ENCODE results near the gene ZDHHC11B.

The ZDHHC11B gene

GRCh38 chr5:676699-677076, 107.8 kb downstream of the ZDHHC11B start:
- Histone ChIP-seq H3K9me3 (ENCODE audit: control insufficient read depth, insufficient read depth, low read length) (no peaks in the 10 kb centered on the region), H3K27ac (ENCODE audit: low read depth, low read length) (no peak overlapping the region), H3K9me2 (replicated peaks; ENCODE audit: control insufficient read depth, low read length) (no peaks in the 10 kb centered on the region), H3K4me2 (ENCODE audit: low read length) (no peak overlapping the region), H3K36me3 (ENCODE audit: control insufficient read depth, low read length) (no peaks in the 10 kb centered on the region), H3F3A (ENCODE audit: control insufficient read depth, insufficient read depth) (no peaks in the 10 kb centered on the region), H3K4me3 (ENCODE audit: low read length) (no peak overlapping the region), H4K20me1 (ENCODE audit: control insufficient read depth, insufficient read depth, low read depth, low read length) (peaks cover 5% of the 10 kb centered on the region), H3K27me3 (ENCODE audit: control insufficient read depth, low read length) (peaks cover 13% of the 10 kb centered on the region), H3K79me2 (ENCODE audit: control insufficient read depth, low read length) (no peaks in the 10 kb centered on the region), H3K4me1 (ENCODE audit: control insufficient read depth, low read length) (peaks cover 7% of the 10 kb centered on the region; the same call in 1 of the 2 replicates)
- no peak for TF ChIP-seq EZH2phosphoT487 (IDR thresholded peaks at IDR 0.05; ENCODE audit: borderline replicate concordance, low read length)
- no peak for TF ChIP-seq CTCF (IDR thresholded peaks at IDR 0.05; ENCODE audit: low read depth, low read length, poor library complexity, severe bottlenecking)

- Histone ChIP-seq H3K27ac (ENCODE audit: low read depth, low read length) (no peak overlapping the region), H4K20me1 (ENCODE audit: control insufficient read depth, insufficient read depth, low read depth, low read length) (peaks cover 5% of the 10 kb centered on the region), H3K4me3 (ENCODE audit: low read length) (no peak overlapping the region), H3K4me2 (ENCODE audit: low read length) (no peak overlapping the region), H3F3A (ENCODE audit: control insufficient read depth, insufficient read depth) (no peaks in the 10 kb centered on the region), H3K27me3 (ENCODE audit: control insufficient read depth, low read length) (peaks cover 13% of the 10 kb centered on the region), H3K79me2 (ENCODE audit: control insufficient read depth, low read length) (no peaks in the 10 kb centered on the region), H3K9me3 (ENCODE audit: control insufficient read depth, insufficient read depth, low read length) (no peaks in the 10 kb centered on the region), H3K36me3 (ENCODE audit: control insufficient read depth, low read length) (no peaks in the 10 kb centered on the region), H3K9me2 (replicated peaks; ENCODE audit: control insufficient read depth, low read length) (no peaks in the 10 kb centered on the region), H3K4me1 (ENCODE audit: control insufficient read depth, low read length) (peaks cover 7% of the 10 kb centered on the region; the same call in 1 of the 2 replicates)
- TF ChIP-seq CTCF (IDR thresholded peaks at IDR 0.05; ENCODE audit: low read depth, low read length, poor library complexity, severe bottlenecking): no peak
- no peak for TF ChIP-seq EZH2phosphoT487 (IDR thresholded peaks at IDR 0.05; ENCODE audit: borderline replicate concordance, low read length)
These were observed 108.4 kb downstream of the ZDHHC11B start for GRCh38 chr5:675871-676698.

GRCh38 chr5:675111-675870, 109.2 kb downstream of the ZDHHC11B start:
- H4K20me1 ChIP-seq (ENCODE audit: control insufficient read depth, insufficient read depth, low read depth, low read length): peaks cover 5% of the 10 kb centered on the region
- H3K27ac ChIP-seq (ENCODE audit: low read depth, low read length): no peak overlapping the region
- H3K4me2 ChIP-seq (ENCODE audit: low read length): no peak overlapping the region
- no peaks in the 10 kb centered on the region for H3K36me3 ChIP-seq (ENCODE audit: control insufficient read depth, low read length)
- no peaks in the 10 kb centered on the region for H3K9me2 ChIP-seq (replicated peaks; ENCODE audit: control insufficient read depth, low read length)
- no peaks in the 10 kb centered on the region for H3F3A ChIP-seq (ENCODE audit: control insufficient read depth, insufficient read depth)
- no peaks in the 10 kb centered on the region for H3K79me2 ChIP-seq (ENCODE audit: control insufficient read depth, low read length)
- H3K4me1 ChIP-seq (ENCODE audit: control insufficient read depth, low read length): peaks cover 7% of the 10 kb centered on the region; the same call in 1 of the 2 replicates
- H3K27me3 ChIP-seq (ENCODE audit: control insufficient read depth, low read length): peaks cover 13% of the 10 kb centered on the region
- TF ChIP-seq CTCF (IDR thresholded peaks at IDR 0.05; ENCODE audit: low read depth, low read length, poor library complexity, severe bottlenecking) (no peak), EZH2phosphoT487 (IDR thresholded peaks at IDR 0.05; ENCODE audit: borderline replicate concordance, low read length) (no peak)
- H3K4me3 ChIP-seq (ENCODE audit: low read length): no peak overlapping the region
- no peaks in the 10 kb centered on the region for H3K9me3 ChIP-seq (ENCODE audit: control insufficient read depth, insufficient read depth, low read length)

Measured in DOHH2 (cell line).